Measurements from ENCODE around the gene LNX1. TPM values are rescaled to one million over a fixed set of nuclear protein-coding genes. Genes with fewer than 3 reads are reported as not detected.
"Not testable (repeated sequence)": the region's sequence is repeated elsewhere in the genome, so short reads cannot be mapped to it uniquely, and the experiment has no call there.

LNX1 gene
- total and polyA plus RNA-seq, 2 experiments from 2014 or later: 6.7 to 9.4 TPM

DNA sequence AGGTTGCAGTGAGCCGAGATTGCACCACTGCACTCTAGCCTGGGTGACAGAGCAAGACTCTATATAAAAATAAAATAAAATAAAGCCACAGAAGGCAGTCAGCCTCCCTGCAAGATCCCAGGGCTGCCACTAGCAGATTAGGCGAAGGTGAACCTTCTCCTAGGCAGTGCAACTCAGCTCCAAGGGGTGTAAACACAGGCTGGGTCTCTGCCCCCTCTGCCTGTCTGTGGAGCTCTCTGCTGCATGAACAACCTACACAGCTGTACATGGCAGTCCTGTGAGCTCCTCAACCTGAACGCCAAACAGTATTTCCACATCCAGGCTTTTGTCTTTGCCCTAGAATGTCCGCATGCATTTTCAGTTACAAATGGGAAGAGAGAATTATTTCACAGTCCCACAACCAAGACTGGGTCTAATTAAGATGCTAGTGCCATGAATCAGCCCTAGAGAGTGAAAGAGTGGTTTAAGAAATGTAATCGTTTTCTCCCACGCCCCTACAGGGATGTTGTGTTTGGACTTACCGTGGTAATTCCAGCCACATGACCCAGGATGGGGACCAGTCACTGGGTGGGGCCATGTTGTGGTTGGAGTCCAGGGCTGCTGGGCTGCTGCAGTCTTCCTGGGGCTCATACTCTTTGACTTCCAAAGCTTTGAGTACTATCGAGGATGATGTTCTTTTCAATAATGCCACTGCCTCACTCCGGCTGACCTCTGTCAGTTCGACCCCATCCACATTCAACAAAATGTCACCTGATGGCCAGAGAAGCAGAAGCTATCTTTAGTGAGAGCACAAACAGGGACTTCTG lies 114.9 kb downstream of the LNX1 start:
- DNase-seq: peak; percentile 99
- Histone ChIP-seq H3K27me3 (replicated peaks; ENCODE audit: insufficient read depth) (no peaks in the 10 kb centered on the region), H3K4me2 (ENCODE audit: unreplicated experiment) (peak overlapping the region; percentile 60), H3K79me2 (ENCODE audit: insufficient read depth) (no peaks in the 10 kb centered on the region), H3K36me3 (ENCODE audit: low read depth) (no peaks in the 10 kb centered on the region), H3K9me2 (ENCODE audit: insufficient read depth) (no peaks in the 10 kb centered on the region), H2AFZ (peak overlapping the region; percentile 22; the same call in 1 of the 2 replicates), H3K9me3 (ENCODE audit: low read depth) (no peaks in the 10 kb centered on the region), H3K9ac (peak overlapping the region; percentile 85), H3K4me3 (peak overlapping the region; percentile 38; the same call in 1 of the 2 replicates), H3F3A (ENCODE audit: insufficient read depth) (peaks cover 62% of the 10 kb centered on the region), H4K20me1 (ENCODE audit: insufficient read depth) (no peaks in the 10 kb centered on the region), H3K4me1 (ENCODE audit: insufficient read depth) (peaks cover 62% of the 10 kb centered on the region), H3K27ac (peak overlapping the region; percentile 99)
- in situ Hi-C loops (cut with MboI): no loop called here
- WGBS, 2 experiments (ENCODE audit: low coverage in 1 of 2, low lambda C conversion rate in 2 of 2, missing lambda C conversion rate in 2 of 2): 14 to 15% methylated on average over 10 of the region's 10 CpGs
- no peak for TF ChIP-seq EZH2phosphoT487 (IDR thresholded peaks at IDR 0.05; ENCODE audit: insufficient read depth, low read depth)
- no peak for TF ChIP-seq EZH2 (IDR thresholded peaks at IDR 0.05; ENCODE audit: insufficient read depth, poor library complexity, severe bottlenecking)

DNA sequence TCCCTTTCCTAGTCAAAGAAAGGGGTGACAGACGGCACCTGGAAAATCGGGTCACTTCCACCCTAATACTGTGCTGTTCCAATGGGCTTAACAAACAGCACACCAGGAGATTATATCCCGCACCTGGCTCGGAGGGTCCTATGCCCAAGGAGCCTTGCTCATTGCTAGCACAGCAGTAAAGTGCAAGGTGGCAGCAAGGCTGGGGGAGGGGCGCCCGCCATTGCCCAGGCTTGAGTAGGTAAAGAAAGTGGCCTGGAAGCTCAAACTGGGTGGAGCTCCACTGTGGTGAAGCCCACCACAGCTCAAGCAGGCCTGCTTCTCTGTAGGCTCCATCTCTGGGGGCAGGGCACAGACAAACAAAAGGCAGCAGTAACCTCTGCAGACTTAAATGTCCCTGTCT lies 124.7 kb downstream of the LNX1 start:
- WGBS, 2 experiments (ENCODE audit: low coverage in 1 of 2, low lambda C conversion rate in 2 of 2, missing lambda C conversion rate in 2 of 2): 91 to 92% methylated on average over 6 of the region's 6 CpGs
- in situ Hi-C loops (cut with MboI); H3K9me2 ChIP-seq (ENCODE audit: insufficient read depth): not testable (repeated sequence)

DNA sequence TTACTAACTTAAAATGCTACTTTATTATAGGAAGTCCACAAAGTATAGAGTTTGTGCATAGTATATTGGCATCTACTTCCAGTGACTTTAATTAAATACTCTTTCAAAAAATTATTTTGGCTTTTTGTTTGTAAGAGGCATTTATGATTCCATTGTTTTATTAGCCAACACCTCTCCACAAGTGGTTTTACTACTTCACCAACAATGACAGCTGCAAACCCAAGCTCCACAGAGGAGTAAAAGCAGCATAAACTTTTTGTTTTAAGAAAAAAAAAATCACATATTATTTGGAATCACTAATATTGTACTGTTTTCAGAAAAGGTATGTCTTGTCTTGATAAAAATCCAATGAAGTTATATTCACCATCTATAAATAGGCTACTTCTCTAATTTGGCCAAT lies 125.4 kb downstream of the LNX1 start:
- H3K9me3 ChIP-seq (ENCODE audit: low read depth): no peaks in the 10 kb centered on the region
- H3K27me3 ChIP-seq (replicated peaks; ENCODE audit: insufficient read depth): no peaks in the 10 kb centered on the region
- H3K9me2 ChIP-seq (ENCODE audit: insufficient read depth): no peaks in the 10 kb centered on the region
- peaks cover 26% of the 10 kb centered on the region for H3K36me3 ChIP-seq (ENCODE audit: low read depth)
- no peaks in the 10 kb centered on the region for H3K79me2 ChIP-seq (ENCODE audit: insufficient read depth)
- peaks cover 19% of the 10 kb centered on the region; the same call in 1 of the 2 replicates for H3F3A ChIP-seq (ENCODE audit: insufficient read depth)
- no peak for TF ChIP-seq EZH2phosphoT487 (IDR thresholded peaks at IDR 0.05; ENCODE audit: insufficient read depth, low read depth)
- H3K27ac ChIP-seq: no peak overlapping the region
- no peak overlapping the region for H3K9ac ChIP-seq
- in situ Hi-C loops (cut with MboI): no loop called here
- H3K4me3 ChIP-seq: no peak overlapping the region
- no peak overlapping the region for H2AFZ ChIP-seq
- no peak for DNase-seq
- H3K4me2 ChIP-seq (ENCODE audit: unreplicated experiment): no peak overlapping the region
- no peaks in the 10 kb centered on the region for H4K20me1 ChIP-seq (ENCODE audit: insufficient read depth)
- peaks cover 8% of the 10 kb centered on the region for H3K4me1 ChIP-seq (ENCODE audit: insufficient read depth)

More for the DNA sequence above, 124.7 kb downstream of the LNX1 start:
- H3K36me3 ChIP-seq (ENCODE audit: low read depth): peaks cover 20% of the 10 kb centered on the region
- not testable (repeated sequence) for H3K9me3 ChIP-seq (ENCODE audit: low read depth); H3K27ac ChIP-seq; H3K27me3 ChIP-seq (replicated peaks; ENCODE audit: insufficient read depth); H3K4me1 ChIP-seq (ENCODE audit: insufficient read depth); H3K9ac ChIP-seq; DNase-seq; H2AFZ ChIP-seq; H3K4me2 ChIP-seq (ENCODE audit: unreplicated experiment); H4K20me1 ChIP-seq (ENCODE audit: insufficient read depth); H3K79me2 ChIP-seq (ENCODE audit: insufficient read depth); H3K4me3 ChIP-seq
- H3F3A ChIP-seq (ENCODE audit: insufficient read depth): peaks cover 13% of the 10 kb centered on the region; the same call in 1 of the 2 replicates

DNA sequence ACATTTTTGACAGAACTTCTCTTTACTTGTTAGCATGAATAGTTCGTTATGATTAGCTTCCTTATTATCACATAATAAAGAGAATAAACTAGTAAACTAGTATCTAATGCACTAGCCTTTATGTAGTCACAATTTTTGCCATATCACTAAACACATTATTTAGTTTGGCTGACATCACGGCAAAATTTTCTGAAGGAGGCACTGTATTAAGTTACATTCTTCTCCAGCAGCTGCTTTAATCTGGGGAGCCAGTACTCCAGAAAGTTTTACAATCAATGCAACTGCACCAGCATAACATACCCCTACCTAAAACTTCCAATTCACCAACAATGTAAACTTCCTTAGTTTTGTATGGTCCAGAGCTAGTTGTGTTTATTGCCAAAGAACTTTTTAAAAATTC lies 126.0 kb downstream of the LNX1 start:
- Histone ChIP-seq H3K9me3 (ENCODE audit: low read depth) (no peaks in the 10 kb centered on the region), H3F3A (ENCODE audit: insufficient read depth) (peaks cover 23% of the 10 kb centered on the region; the same call in 1 of the 2 replicates), H3K27me3 (replicated peaks; ENCODE audit: insufficient read depth) (no peaks in the 10 kb centered on the region), H3K4me3 (no peak overlapping the region), H3K27ac (no peak overlapping the region), H3K4me1 (ENCODE audit: insufficient read depth) (peaks cover 14% of the 10 kb centered on the region), H3K4me2 (ENCODE audit: unreplicated experiment) (no peak overlapping the region), H3K9ac (no peak overlapping the region), H3K9me2 (ENCODE audit: insufficient read depth) (no peaks in the 10 kb centered on the region), H3K79me2 (ENCODE audit: insufficient read depth) (no peaks in the 10 kb centered on the region), H3K36me3 (ENCODE audit: low read depth) (peaks cover 32% of the 10 kb centered on the region), H4K20me1 (ENCODE audit: insufficient read depth) (no peaks in the 10 kb centered on the region), H2AFZ (no peak overlapping the region)
- no peak for DNase-seq
- in situ Hi-C loops (cut with MboI): no loop called here
- WGBS, 2 experiments (ENCODE audit: low coverage in 1 of 2, low lambda C conversion rate in 2 of 2, missing lambda C conversion rate in 2 of 2): 97 to 100% methylated on average over 2 of the region's 2 CpGs
- TF ChIP-seq EZH2phosphoT487 (IDR thresholded peaks at IDR 0.05; ENCODE audit: insufficient read depth, low read depth) (no peak), EZH2 (IDR thresholded peaks at IDR 0.05; ENCODE audit: insufficient read depth, poor library complexity, severe bottlenecking) (no peak)
